NK-92 treated with Interleukin-12 subunit alpha and Interleukin-12 subunit beta, amount 100 ng/mL, for 24 hours (cell line): ENCODE data around the gene GNRHR.

Experiments
- DNase-seq: peaks from one replicate; lab custom pipeline; 2025; lab: John Stamatoyannopoulos, UW

GNRHR gene

DNA sequence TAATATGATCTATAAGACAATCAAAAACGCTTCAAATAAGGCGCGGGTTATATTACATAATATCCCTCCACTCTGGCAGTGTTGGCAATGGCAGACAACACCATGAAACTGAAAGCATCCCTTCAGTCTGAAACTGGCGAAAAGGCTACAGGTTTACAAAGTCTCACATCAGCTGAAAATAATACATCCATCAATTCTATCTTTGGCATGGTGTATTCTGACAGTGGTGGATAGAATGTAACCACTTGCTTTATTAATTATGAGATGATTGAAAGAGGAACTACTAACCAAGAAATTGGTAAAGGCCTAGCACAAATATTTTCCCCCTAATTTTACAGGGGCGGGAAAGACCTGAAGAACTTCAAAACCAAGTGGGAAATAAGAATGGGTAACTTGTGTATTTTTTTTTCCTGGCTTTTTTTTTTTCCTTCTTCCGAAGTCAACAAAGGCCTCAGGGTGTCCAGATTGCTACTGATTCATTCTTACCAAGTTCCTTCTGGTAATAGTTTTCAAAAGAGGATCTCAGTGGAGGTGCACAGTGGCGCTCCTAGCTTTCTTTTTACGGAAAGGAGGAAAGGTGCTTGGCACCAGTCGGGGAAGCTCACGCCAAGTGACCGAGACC, 54.0 kb downstream of the GNRHR start:
- no peak for DNase-seq

DNA sequence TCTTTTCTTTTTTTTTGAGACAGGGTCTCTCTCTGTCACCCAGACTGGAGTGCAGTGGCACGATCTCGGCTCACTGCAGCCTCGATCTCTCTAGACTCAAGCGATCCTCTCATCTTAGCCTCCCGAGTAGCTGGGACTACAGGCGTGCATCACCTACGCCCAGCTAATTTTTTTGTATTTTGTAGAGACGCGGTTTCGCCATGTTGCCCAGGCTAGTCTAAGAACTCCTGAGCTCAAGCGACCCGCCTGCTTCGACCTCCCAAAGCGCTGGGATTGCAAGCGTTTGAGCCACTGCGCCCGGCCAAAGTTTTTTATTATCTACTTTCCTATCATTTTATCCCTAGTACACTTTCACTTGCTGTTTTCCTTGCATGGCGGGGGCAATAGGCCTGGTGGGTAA, 54.6 kb downstream of the GNRHR start:
- DNase-seq = no peak

DNA sequence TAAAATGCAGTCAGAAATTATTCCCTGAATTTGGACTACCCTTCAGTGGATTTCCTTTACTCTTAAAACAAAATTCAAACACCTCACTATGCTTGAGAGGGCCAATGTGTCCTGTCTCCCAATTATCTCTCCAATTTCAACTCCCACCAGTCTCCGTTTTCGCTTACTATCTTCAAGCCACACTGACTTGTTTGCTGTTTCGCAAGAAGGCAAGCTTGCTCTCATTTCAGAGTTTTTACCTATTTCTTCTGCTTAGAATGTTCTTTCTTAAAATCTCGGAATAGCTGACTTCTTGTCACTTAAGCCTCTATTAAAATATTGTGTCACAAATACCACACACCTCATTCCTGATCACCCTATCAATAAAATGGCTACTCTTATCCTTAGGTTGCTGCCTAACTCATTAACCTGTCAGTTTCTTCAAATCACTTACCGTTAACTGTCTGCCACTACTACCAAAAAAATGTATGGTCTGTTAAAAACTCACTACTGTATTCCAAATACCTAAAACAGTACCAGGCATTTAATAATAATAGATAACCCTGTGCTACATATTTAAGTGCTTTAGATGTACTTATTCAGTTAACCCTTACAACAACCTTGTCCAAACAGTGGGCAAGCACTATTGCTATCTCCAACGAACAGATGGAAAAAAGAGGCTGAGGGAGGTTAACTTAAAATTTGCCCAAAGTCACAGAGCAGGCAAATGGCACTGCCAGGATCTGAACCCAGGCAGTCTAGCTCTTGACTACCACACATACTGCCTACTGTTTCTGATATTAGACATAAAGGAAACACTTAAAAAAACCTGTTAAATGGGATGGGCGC, 56.1 kb downstream of the GNRHR start:
- no peak for DNase-seq

- DNase-seq = no peak
Measured at GRCh38 chr4:67696061-67696460, 58.1 kb downstream of the GNRHR start.

DNA sequence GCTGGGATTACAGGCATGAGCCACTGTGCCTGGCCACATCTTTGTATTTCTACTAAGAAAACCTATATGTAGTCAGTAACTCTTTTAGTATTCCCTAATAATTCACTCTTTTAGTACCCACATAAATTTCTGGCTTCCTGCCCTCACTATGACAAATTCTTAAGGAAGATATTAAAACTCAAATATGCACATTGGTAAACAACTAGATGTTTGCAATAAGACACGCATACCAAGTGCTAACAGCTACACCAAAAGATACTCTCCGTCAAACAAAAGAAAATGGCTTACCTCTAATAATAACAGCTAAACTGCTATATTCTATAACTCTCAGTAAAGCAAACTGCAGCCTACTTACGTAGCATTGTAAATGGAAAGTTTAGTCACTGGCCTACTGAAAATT, 59.5 kb downstream of the GNRHR start:
- DNase-seq = no peak

DNA sequence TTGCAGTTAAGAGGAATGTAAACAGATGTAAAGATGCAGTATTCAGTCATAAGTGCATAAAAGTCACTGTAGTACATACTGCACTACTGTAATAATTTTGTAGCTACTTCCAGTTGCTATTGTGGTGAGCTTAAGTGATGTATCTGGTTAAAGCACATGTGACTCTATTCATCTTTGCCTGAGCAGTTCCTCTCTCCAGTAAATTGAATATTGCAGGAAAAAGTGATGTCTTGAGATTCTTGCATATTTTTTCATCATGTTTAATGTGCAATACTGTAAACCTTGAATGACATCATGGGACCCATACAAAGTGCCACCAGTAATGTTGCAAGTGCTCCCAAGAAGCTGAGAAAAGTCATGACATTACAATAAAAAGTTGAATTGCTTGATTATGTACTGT, 62.9 kb downstream of the GNRHR start:
- DNase-seq = no peak
